GM12872 (cell line): ENCODE data around the gene HHAT.

Experiments
- CTCF ChIP-seq: IDR thresholded peaks from 3 replicates; pipeline ENCODE4 v1.5.1; 2011; ENCODE audit warnings: low read depth, mild to moderate bottlenecking, low read length, moderate library complexity; ENCODE audit not compliant: insufficient read depth

Gene HHAT

GRCh38 chr1:210332233-210332632 lies 3.5 kb downstream of the HHAT start:
- TF ChIP-seq CTCF = no peak

GRCh38 chr1:210332719-210333398 lies 4.2 kb downstream of the HHAT start:
- TF ChIP-seq CTCF = no peak

- no peak for TF ChIP-seq CTCF
Measured at GRCh38 chr1:210335001-210335400, 6.3 kb downstream of the HHAT start.

GRCh38 chr1:210336362-210336761 lies 7.7 kb downstream of the HHAT start:
- no peak for TF ChIP-seq CTCF

- TF ChIP-seq CTCF = no peak
Measured at GRCh38 chr1:210339500-210339899, 10.8 kb downstream of the HHAT start.

GRCh38 chr1:210340311-210340710 lies 11.6 kb downstream of the HHAT start:
- no peak for TF ChIP-seq CTCF

- no peak for TF ChIP-seq CTCF
Measured at GRCh38 chr1:210340841-210341240, 12.1 kb downstream of the HHAT start.
